Stimulated activated CD8-positive, alpha-beta memory T cell treated with anti-CD3 and anti-CD28 coated beads, Interleukin-2, amount 100 ng/mL, for 1 hour (primary cell): ENCODE measurements around the gene MYRF.
A peak's percentile ranks its signal among the peaks of the same experiment; 100 is the strongest.

Source experiments
- DNase-seq, 2 donors: peaks; one replicate each; pipeline ENCODE4 v3.0.0-alpha.2; 2020; ENCODE audit warnings: low read depth in 2 of 2

MYRF gene

GRCh38 chr11:61776561-61777075, 24.2 kb downstream of the MYRF start:
- peak in 1 of 2 donors; percentile 19 for DNase-seq

- DNase-seq = peak; percentile 37
These were observed 25.0 kb downstream of the MYRF start for GRCh38 chr11:61777234-61778090.

- no peak for DNase-seq
These were observed 26.0 kb downstream of the MYRF start for GRCh38 chr11:61778357-61778886.

- no peak for DNase-seq
These were observed 26.6 kb downstream of the MYRF start for GRCh38 chr11:61778920-61779650.

GRCh38 chr11:61779666-61780525, 27.5 kb downstream of the MYRF start:
- DNase-seq = no peak

- no peak for DNase-seq
These were observed 28.2 kb downstream of the MYRF start for GRCh38 chr11:61780581-61781162.

- DNase-seq = no peak
These were observed 29.1 kb downstream of the MYRF start for GRCh38 chr11:61781585-61781984.

GRCh38 chr11:61782299-61782698, 29.9 kb downstream of the MYRF start:
- DNase-seq = no peak

- DNase-seq = no peak
These were observed 30.4 kb downstream of the MYRF start for GRCh38 chr11:61782841-61783240.

GRCh38 chr11:61783717-61784505, 31.5 kb downstream of the MYRF start:
- no peak for DNase-seq

GRCh38 chr11:61784506-61784805, 32.0 kb downstream of the MYRF start:
- no peak for DNase-seq

- no peak for DNase-seq
These were observed 33.5 kb downstream of the MYRF start for GRCh38 chr11:61785837-61786402.

- no peak for DNase-seq
These were observed 35.6 kb downstream of the MYRF start for GRCh38 chr11:61787928-61788491.

- DNase-seq = no peak
These were observed 39.4 kb downstream of the MYRF start for GRCh38 chr11:61791737-61792309.

GRCh38 chr11:61792310-61793082, 40.1 kb downstream of the MYRF start, which contains the start of the genes FEN1 and TMEM258:
FEN1 (plus strand) TSS chr11:61792911; CDS start chr11:61795362, 2,451 bp downstream.
TMEM258 (minus strand) TSS chr11:61792599; CDS start chr11:61792558, 41 bp downstream.
- peak; percentile 64 to 78 for DNase-seq

GRCh38 chr11:61793083-61793828, 40.8 kb downstream of the MYRF start:
- no peak for DNase-seq

GRCh38 chr11:61793829-61794204, 41.4 kb downstream of the MYRF start:
- no peak for DNase-seq

GRCh38 chr11:61794579-61794978, 42.1 kb downstream of the MYRF start:
- no peak for DNase-seq
